Activated CD4-positive, alpha-beta T cell treated with anti-CD3 and anti-CD28 coated beads, Interleukin-2, Interleukin-6, amounts not matched to agents 100 ng/mL and 50 ng/mL, durations not matched to agents 16 hours and 8 hours (primary cell): ENCODE measurements around the gene SNAPIN.
A peak's percentile ranks its signal among the peaks of the same experiment; 100 is the strongest.
"Not testable (repeated sequence)": the region's sequence is repeated elsewhere in the genome, so short reads cannot be mapped to it uniquely, and the experiment has no call there.

Experiments
- DNase-seq: peaks from one replicate; pipeline ENCODE4 v3.0.0-alpha.2; 2020

The SNAPIN gene

DNA sequence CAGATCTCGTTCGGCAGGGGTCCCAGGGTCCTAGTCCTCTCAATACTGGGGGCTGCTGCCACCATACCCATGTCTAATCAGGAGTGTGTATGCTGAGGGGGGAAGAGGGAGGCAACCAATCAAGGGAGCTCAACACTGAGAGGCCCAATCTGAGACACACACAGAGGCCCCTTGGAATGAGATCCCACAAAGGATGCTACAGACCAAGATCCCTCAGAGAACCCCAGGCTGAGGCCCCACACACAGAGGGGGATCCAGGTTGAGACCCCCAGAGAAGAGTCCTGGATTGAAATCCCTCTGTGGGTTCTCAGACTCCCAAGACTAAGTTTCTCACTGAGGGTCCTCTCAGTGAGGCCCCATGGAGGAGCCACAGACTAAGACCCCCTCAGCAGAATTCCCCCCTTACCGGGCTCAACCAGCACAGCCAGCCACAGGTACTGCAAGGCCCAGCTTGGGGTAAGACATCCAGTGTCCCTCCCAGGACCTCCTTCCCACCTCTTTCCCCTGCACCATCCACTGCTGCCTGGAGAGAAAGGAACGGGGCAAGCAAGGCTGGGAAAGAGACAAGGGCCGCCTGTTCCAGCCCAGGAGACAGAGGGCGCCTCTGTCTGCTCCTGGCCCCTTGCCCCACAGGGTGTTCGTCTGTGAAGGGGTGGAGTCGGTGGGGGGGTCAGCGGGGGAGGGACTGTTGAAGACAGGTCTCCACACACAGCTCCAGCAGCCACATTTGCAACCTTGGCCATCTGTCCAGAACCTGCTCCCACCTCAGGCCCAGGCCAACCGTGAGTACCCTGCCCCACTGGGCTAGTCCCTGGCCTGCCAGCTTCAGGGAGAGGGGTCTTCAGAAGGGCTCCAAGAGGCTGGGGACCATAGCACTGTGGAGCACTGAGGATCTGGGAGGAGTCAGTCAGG lies 30.5 kb upstream of the SNAPIN start, which contains the start of gene S100A1:
Gene S100A1 (plus strand): TSS at position 720 of the 912 bp plus-strand sequence. CDS start 2,088 bp downstream, outside the sequence.
- no peak for DNase-seq

DNA sequence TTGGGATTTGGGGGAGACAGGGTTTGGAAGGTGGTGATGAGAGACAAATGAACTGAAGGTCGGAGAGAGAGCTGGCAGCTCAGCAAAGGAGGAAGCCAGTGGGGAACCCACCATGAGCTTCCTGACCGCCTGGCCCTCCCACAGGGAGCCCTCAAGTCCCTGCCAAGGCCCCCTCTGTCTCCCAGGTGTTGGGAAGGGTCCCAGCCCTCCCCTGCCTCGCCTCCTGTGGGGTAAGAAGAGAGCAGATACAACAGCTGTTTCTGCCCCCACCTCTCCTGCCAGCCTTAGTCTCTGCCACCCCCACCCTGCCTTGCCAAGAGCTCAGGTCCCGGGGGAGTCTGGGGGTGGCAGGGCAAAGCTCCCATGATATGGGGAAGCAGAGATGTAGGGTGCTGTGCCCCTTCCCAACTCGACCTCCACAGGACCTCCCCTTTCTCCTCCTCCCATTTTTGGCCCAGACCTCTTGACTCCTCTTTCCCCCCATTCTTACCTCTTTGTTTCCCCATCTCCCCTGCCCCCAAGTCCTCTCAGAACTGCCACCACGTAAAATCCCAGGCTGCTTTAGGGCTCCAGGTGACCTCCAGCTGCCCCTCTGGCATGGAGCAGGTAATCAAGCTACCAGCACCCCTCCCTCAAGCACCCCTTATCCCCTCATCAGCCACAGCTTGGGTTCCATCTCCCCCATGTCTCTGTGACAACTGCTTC lies 29.7 kb upstream of the SNAPIN start:
- DNase-seq, result no peak

DNA sequence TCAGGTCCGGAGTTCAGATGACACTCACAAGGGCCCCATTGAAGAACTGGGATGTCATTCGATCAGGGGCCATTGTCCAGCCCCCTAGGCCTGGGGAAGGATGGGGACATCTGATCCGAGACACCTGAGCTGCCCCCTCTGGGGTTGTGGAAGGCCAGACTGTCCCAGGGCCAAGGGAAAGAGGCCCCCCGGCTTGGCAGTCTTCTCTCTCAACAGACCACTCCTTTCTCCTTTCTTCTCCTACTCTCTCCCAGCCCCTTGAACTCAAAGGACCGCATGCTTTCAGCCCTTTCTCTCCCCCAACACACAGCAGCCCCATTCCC lies 29.2 kb upstream of the SNAPIN start:
- DNase-seq, result no peak

DNA sequence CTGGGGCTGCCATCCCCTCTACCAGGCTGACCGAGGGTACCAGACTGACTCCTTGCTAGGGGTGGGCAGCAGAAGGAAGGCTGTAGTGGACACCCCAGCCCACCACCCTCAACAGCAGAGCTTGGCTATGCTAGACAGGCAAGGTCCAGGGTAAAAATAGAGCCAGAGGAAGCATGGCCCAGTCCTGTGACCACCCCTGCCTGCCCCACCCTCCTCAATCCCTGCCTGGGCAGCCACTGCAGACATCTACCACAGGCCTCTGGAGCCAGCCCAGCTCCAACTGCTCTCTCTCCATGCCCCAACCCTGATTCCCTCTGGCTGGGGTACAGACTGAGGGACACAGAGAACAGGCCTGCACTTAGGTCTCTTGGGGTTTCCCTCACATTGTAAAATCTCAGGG lies 28.5 kb upstream of the SNAPIN start:
- DNase-seq, result no peak

DNA sequence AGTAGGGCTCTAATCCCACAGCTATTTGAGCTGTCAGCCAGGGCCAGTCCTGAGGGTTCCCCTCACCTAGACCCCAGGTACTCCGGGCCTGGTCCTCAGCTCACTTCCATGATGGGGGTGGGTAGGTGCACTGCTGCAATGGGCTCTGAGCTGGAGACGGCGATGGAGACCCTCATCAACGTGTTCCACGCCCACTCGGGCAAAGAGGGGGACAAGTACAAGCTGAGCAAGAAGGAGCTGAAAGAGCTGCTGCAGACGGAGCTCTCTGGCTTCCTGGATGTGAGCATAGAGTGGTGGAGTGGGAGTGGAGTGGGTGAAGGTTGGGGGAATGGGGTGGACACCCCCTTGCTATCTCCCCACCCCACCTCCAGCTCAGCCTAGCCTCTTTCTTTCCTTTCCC lies 28.1 kb upstream of the SNAPIN start:
- DNase-seq, result no peak

DNA sequence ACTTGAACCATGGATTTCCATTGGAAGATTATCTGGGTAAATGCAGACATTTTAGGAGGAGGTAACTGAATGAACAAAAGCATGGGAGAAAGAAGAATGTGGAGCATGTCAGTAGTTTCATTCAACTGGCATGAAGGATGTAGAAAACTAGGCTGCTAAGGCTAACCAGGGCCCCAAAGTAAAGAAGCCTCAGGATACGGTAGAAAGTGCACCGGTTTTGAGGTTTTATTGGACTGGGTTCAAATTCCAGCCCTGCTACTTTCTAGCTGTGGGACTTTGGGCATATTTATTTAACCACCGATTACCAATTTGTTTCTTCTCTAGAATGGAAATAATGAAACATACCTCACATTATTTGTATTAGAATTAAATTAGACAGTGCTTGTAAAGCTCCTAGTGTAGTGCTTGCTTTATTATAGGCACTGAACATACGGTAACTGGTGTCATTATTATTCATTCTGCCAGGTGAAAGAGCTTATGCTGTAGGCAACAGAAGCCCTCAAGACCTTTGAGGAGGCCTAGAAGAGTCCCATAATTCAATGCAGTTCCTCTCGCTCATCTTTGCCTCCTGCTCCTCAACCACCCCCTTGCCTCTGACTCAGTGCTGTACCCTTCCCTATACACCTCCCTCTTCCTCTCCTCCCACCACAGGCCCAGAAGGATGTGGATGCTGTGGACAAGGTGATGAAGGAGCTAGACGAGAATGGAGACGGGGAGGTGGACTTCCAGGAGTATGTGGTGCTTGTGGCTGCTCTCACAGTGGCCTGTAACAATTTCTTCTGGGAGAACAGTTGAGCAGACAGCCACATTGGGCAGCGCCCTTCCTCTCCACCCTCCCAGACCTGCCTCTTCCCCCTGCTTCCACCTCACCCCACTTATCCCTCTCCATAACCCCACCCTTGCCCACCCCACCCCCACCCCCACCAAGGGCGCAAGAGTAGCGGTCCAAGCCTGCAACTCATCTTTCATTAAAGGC lies 27.2 kb upstream of the SNAPIN start:
- DNase-seq, result no peak

DNA sequence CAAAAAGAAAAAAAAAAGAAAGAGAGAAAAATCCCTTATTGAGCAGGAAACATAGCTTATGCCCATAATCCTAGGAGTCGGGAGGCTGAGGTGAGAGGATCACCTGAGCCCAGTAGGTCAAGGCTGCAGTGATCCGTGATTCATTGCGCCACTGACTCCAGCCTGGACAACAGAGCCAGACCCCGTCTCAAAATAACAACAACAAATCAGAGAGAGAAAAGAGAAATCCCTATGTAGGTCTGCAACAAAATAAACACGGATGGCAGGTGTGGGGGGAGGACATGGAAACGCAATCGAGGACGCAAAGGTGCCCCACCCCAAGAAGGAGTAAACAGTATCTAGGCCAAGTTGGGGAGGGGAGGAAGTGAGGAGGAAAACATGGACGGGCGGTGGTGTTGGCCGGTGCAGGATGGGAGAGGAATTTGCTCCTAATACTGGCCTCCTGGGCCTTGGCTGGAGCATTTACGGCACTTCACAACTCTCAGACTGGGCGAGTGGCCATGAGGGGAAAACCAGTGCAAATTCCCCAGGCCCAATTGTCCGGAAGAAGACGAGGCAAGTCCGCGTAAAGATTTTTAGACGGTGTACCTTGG lies 25.2 kb upstream of the SNAPIN start:
- no peak for DNase-seq

DNA sequence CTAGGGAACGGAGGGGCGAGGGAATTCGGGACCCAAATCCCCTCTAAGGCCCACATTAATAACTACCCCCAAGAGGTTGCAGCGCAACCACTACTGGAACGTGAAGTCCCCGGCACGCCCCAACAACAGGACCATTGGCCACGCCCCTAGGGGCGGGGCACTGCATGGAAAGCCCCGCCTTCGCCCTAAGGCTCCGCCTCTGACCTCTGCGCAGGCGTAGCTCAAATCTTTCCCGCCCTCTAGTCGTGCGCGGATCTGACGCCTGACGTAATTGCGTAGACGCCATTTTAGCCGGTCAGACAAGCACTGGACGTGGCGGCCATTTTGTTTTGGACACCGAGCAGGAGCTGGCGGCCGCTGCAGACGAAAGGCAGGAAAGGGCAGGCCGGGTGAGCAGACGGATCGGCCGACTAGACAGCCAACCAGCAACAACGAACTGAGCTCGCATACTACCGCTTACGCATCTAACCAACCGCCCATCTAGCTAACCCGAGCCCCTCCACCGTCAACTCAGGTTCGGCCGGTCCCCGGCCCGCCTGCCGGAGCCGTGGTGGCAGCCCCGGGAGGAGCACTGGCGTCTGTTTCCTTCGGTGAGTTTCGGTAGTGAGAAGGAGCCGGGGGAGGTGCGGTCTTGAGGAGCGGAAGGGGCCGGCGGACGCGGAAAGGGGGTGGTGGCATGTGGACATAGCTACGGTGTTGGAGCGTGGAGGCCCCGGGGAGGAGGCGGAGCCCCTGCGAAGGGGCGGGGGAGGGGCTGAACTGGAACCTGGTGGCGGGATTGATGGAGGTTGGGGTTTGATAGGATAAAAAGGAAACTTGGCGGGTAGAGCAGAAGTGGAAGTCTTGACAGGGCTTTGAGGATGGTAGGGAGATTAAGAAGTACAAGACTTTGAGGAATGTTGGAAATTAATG lies 24.5 kb upstream of the SNAPIN start, which contains the start of gene CHTOP:
Gene CHTOP (plus strand): TSS at position 313 of the 912 bp plus-strand sequence. CDS start 2,523 bp downstream, outside the sequence.
- DNase-seq, result peak; percentile 99

DNA sequence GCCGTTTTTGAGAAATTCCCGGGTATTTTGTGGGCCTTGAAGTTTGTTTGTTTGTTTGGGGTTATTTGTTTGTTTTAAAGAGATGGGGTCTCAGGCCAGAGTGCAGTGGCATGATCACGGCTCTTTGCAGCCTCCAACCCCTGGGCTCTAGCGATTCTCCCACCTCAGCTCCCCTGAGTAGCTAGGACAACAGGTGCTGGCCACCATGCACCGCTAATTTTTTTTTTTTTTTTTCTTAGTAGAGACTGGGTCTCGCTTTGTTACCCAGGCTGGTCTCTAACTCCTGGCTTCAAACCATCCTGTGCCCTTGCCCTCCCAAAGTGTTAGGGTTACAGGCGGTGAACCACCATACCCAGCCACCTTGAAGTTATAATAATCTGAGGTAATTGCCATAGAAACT lies 22.6 kb upstream of the SNAPIN start:
- no peak for DNase-seq

DNA sequence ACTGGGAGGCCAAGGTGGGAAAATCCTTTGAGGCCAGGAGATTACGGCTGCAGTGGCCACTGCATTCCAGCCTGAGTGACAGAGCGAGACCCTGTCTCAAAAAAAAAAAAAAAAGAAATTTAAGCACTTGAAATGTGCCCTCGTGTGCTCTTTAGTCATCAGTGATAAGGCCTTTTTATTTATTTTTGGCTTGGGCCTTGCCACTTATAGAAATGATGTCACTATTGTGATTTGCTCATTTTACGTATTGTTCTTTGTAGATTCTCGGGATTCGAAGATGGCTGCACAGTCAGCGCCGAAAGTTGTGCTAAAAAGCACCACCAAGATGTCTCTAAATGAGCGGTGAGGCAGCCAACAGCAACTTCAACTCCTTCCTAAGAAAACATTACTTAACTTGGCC lies 22.2 kb upstream of the SNAPIN start:
- DNase-seq, result no peak

DNA sequence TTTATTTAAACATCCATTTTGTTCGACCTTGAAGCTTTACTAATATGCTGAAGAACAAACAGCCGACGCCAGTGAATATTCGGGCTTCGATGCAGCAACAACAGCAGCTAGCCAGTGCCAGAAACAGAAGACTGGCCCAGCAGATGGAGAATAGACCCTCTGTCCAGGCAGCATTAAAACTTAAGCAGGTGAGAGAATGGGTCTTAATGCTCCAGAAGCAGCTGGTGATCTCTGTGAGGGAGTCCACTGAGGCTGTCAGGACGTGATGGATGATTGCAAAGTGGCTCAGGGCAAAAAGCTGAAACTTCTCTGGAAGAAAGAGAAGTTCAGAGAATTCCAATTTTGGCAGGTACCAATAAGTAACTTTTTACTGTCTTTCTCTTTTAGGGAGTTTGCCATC lies 20.2 kb upstream of the SNAPIN start:
- no peak for DNase-seq

DNA sequence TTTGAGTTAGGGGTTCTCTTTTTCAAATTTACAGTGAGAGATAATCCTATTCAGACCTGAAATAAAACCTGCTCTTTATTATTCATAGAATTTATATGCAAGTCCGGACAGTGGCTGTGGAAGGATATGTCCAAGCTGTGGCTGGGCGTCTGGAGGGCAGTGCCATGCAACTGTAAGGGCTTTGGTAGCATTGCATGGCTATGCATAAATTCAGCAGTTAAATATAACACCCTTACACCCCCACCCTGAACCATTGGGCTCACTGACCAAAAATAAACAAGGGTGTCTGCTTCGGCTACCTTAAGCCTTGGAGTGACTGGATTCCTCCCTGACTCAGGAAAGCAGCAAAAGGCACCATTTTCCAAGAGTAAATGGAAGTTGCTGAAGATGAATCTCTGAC lies 19.2 kb upstream of the SNAPIN start:
- no peak for DNase-seq

DNA sequence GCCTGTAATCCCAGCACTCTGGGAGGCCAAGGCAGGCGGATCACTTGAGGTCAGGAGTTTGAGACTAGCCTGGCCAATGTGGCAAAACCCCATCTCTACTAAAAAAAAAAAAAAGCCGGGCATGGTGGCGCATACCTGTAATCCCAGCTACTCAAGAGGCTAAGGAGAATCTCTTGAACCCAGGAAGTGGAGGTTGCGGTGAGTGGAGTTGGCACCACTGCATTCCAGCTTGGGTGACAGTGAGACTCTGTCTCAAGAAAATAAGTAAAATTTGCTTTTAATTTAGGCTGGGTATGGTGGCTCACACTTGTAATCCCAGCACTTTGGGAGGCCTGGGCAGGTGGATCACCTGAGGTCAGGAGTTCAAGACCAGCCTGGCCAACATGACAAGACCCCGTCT lies 18.3 kb upstream of the SNAPIN start:
- DNase-seq, result not testable (repeated sequence)

DNA sequence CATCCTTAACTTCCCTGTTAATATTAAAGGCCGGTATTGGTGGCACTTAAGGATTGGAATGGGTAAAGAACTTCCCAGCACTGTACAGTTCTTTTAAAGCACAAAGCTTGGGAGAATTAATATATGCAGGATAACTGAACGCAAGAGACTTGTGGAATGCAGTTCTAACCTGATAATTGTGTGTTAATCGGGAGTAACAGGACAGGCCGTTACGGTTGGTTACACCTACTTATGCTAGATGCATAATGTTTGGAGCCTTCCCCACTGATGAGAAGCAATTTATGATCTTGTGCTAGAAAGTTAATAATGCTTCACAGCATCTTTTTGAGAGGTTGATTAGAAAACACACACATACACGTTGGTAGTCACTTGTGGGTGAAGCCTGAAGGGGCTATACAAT lies 17.6 kb upstream of the SNAPIN start:
- DNase-seq, result no peak

DNA sequence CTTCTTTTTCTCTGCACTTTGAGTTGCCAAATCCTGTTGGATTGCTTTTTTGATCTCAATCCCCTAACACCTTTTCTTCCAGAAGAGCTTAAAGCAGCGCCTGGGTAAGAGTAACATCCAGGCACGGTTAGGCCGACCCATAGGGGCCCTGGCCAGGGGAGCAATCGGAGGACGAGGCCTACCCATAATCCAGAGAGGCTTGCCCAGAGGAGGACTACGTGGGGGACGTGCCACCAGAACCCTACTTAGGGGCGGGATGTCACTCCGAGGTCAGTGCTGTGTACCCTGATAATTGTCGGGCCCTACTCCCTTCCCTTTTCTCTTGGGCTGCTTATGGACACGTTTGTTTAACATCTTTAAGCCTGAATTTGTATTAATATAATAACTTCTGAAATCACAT lies 16.3 kb upstream of the SNAPIN start:
- no peak for DNase-seq

DNA sequence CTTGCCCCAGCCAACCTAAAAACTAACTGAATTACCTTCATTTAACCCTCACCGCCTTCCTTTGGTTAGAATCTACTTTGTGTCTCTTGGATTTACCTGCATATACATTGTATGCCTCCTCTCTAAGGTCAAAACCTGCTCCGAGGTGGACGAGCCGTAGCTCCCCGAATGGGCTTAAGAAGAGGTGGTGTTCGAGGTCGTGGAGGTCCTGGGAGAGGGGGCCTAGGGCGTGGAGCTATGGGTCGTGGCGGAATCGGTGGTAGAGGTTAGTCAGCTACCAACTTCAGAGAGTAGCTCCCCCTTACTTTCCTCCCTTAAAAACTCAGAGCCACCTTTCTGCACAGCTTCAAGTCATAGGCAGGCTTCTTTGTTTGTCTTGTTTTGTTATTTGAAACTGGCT lies 15.4 kb upstream of the SNAPIN start:
- no peak for DNase-seq

DNA sequence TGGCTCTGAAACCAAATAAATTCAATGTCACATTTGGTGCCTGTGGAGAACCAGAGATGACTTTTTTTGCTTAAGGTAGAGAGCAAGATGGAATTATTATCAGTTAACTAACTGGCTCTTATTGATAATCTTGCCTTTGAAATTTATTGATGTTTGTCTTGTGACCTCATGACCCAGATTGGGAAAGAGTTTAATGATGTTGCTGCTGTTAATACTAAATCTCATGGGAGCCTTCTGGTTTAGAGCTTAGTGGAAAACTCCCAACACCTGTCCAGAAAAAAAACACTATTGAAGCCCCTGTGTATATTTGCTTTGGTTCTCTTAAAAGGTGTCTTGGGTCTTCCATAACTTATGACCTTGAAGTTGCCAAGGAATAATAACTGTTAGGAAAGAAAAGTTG lies 14.7 kb upstream of the SNAPIN start:
- DNase-seq, result no peak

DNA sequence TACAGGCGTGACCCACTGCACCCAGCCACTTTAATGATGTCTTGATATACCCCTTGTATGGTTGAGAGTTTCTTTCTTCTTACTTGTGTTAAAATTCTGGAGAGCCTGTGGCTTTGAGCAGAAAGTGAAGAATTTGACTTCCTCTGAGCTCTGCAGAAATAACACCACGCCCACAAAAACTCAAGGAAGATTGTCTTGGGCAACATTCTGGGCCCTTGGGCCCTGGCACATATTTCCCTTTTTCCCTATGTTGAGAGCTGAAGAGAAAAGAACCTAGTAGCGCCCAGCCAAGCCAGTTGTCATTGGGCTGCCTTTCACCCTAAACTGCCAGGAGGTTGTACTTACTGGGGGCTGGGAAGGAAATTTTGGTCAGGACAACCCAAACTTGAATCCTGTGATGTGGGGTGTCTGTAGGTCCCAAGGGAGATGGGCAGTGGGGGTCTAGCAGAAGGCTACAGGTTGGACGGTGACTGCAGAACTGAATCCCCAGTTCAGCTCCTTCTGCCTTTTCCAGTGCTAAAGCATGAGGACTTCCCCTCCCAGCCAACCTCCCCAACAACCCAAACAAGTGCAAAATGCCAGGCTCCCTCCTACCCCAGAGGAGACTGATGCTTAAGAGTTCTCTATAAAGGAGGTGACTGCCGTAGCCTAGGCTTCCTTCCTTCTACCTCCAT lies 11.7 kb upstream of the SNAPIN start:
- DNase-seq, result no peak

DNA sequence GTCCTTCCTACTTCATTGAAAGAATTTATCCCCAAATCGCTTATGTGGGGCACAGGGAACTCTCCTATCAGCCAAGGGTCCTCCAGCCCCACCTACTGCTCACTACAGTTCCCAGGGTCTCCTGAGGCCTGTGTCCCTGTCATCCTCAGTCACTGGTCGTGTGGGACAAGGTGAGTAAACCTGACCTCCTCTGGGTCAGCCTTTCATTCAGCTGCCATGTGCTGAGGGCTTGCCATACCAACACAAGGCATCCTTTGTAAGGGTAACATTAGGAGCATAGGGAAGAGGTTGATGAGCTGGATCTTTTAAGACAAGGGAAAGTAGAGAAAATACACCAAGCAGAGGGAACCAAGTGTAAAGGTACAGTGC lies 11.2 kb upstream of the SNAPIN start:
- DNase-seq, result no peak

DNA sequence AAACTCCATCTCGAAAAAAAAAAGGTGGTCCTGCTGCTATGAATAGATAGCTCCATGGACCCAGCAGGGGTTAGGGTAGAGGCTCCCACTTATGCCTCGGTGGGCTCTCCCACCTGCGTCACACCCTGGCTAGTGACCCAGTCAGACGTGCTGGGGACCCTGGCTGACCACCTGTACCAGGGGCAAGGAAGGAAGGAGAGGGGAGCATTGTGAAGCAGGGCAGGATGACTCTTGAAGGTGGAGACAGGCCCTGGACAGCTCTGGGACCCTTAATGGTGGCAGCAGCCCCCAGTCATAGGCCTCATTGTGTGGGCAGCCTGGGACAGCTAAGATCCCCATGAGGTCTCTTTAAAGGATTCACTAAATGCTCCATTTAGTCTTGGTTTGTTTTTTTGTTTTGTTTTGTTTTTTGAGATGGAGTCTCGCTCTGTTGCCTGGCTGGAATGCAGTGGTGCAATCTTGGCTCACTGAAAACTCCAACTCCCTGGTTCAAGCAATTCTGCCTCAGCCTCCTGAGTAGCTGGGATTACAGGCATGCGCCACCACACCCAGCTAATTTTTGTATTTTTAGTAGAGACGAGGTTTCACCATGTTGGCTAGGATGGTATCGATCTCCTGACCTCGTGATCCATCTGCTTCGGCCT lies 10.4 kb upstream of the SNAPIN start:
- DNase-seq, result no peak
